HG03442 (cell line): ENCODE results near the gene CUL2.
"Not testable (repeated sequence)": the region's sequence is repeated elsewhere in the genome, so short reads cannot be mapped to it uniquely, and the experiment has no call there.

ENCODE experiments used
- ATAC-seq: cut with Tn5 transposase; IDR thresholded peaks from one replicate; pipeline ENCODE4 v1.9.1; 2021; ENCODE audit warnings: mild to moderate bottlenecking, moderate library complexity; ENCODE audit not compliant: unreplicated experiment

CUL2 gene

DNA sequence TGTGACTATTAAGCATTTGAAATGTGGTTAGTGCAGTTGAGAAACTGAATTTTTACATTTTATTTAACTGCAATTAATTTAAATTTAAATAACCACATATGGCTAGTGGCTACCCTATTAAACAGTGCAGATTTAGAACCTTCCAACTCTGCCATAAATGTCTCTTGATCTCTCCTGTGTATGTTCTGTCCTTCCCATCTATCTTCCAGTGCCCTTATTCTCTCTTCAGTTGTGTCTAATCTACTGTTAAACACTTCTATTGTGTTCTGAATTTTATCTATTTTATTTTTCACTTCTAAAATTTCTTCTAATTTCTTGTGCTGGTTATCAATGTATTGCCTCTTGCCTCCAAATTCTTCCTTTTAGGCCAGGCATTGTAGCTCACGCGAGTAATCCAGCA, 105.0 kb downstream of the CUL2 start:
- no peak for ATAC-seq

DNA sequence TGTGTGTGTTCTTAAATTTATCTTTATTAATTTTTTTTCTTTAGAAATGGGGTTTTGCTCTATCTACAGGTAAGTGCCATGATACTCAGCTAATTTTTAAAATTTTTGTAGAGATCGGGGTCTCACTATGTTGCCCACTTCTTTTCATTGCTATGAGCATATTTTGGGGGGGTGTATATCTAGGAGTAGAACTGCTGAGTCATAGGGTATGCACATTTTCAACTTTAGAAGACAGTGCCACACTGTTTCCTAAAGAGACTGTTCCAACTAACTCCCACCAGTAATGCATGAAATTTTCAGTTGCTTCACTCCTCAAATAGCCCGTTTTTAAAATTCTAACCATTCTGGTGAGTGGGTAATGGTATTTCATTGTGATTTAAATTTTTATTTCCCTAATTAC, 108.3 kb downstream of the CUL2 start:
- no peak for ATAC-seq

DNA sequence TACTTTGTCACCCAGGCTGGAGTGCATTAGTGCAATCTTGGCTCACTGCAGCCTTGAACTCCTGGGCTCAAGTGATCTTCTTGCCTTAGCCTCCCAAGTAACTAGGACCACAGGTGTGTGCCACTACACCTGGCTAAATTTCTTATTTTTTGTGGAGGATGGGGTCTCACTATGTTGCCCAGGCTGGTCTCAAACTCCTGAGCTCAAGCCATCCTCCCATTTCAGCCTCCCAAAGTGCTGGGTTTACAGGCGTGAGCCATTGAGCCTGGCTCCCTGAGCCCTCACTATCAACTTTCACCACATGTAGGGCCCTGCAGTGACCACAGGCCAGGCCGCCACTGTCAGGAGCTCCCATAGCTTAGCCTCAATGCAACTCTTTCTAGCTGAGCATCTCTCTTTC, 110.2 kb downstream of the CUL2 start:
- ATAC-seq = no peak

DNA sequence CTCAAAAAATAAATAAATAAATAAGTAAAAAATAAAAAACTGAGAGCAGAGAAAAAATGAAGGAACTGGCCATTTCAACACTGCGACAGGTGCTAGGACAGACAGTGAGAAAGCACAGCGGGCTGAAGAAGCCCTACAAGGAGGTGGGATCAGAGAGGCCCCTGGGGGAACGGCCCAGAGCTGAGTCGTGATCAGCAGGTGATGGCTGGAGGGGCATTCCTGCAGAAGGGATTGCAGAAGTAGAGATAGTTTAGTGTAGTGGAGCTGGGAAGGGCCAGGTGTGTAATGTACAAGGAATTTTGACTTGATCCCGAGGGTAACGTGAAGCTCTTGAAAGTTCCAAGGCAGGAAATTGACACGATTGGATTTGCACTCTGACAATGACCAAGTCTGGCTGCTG, 112.1 kb downstream of the CUL2 start:
- no peak for ATAC-seq

DNA sequence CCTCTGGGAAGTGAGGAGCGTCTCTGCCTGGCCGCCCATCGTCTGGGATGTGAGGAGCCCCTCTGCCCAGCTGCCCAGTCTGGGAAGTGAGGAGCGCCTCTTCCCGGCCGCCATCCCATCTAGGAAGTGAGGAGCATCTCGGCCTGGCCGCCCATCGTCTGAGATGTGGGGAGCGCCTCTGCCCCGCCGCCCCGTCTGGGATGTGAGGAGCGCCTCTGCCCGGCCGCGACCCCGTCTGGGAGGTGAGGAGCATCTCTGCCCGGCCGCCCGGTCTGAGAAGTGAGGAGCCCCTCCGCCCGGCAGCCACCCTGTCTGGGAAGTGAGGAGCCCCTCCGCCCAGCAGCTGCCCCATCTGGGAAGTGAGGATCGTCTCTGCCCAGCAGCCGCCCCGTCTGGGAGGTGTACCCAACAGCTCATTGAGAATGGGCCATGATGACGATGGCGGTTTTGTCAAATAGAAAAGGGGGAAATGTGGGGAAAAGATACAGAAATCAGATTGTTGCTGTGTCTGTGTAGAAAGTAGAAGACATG, 113.7 kb downstream of the CUL2 start:
- ATAC-seq = not testable (repeated sequence)

DNA sequence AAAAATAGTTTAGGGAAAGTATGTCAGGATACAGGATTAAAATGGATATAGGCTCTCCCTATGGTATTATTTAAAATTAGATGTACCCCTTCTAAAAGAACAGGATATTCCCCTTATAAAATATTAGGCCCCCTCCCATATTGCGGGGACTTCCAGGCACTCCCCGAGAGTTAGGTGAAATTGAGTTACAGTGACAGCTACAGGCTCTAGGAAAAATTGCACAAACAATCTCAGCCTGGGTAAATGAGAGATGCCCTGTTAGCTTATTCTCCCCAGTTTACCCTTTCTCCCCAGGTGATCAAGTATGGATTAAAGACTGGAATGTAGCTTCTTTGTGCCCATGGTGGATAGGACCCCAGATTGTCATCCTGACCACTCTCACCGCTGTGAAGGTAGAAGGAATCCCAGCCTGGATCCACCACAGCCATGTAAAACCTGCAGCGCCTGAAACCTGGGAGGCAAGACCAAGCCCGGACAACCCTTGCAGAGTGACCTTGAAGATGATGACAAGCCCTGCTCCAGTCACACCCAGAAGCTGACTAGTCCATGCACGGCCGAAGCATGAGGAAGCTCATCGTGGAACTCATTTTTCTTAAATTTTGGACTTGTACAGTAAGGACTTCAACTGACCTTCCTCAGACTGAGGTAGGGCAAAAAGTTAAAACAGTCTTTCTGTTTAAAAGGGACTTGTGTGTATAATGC, 115.6 kb downstream of the CUL2 start:
- not testable (repeated sequence) for ATAC-seq

DNA sequence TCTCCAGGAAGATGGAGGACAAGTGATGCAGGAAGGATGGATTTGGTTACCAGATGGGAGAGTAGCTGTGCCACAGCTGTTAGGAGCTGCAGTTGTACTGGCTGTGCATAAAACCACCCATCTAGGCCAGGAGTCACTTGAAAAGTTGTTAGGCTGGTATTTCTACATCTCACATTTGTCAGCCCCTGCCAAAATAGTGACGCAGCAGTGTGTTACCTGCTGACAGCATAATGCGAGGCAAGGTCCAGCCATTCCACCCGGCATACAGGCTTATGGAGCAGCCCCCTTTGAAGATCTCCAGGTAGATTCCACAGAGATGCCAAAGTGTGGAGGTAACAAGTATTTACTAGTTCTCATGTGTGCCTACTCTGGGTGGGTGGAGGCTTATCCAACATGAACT, 116.4 kb downstream of the CUL2 start:
- ATAC-seq = not testable (repeated sequence)

DNA sequence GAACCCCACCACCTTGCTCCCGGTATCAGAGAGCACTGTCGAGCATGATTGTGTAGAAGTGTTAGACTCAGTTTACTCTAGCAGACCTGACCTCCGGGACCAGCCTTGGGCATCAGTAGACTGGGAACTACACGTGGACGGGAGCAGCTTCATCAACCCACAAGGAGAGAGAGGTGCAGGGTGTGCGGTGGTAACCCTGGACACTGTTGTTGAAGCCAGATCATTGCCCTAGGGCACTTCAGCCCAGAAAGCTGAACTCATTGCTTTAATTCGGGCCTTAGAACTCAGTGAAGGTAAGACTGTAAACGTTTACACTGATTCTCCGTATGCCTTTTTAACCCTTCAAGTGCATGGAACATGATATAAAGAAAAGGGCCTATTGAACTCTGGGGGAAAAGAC, 117.0 kb downstream of the CUL2 start:
- ATAC-seq = not testable (repeated sequence)

DNA sequence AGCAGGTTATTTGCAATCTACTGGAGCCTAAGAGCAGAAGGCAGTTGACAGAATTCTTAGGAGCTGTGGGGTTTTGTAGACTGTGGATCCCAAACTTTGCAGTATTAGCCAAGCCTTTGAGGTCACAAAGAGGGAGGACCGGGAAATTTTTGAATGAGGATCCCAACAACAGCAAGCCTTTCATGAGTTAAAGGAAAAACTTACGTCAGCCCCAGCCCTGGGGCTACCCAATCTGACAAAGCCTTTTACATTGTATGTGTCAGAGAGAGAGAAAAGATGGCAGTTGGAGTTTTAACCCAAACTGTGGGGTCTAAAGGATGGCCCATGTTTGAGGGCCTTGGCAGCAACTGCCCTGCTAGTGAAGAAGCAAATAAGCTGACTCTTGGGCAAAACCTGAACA, 117.5 kb downstream of the CUL2 start:
- ATAC-seq = not testable (repeated sequence)

DNA sequence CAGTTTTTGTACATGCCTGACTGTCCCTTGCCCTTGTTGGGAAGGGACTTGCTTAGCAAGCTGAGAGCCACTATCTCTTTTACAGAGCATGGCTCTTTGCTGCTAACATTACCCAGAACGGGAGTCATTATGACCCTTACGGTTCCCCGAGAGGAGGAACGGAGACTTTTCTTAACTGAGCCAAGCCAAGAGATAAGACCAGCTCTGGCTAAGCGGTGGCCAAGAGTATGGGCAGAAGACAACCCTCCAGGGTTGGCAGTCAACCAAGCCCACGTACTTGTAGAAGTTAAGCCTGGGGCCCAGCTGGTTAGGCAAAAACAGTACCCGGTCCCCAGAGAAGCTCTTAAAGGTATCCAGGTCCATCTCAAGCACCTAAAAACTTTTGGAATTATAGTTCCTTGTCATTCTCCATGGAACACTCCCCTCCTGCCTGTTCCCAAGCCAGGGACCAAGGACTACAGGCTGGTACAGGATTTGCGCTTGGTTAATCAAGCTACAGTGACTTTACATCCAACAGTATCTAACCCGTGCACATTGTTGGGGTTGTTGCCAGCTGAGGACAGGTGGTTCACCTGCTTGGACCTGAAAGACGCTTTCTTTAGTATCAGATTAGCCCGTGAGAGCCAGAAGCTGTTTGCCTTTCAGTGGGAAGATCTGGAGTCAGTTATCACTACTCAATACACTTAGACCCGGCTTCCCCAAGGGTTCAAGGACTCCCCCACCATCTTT, 118.4 kb downstream of the CUL2 start:
- not testable (repeated sequence) for ATAC-seq

DNA sequence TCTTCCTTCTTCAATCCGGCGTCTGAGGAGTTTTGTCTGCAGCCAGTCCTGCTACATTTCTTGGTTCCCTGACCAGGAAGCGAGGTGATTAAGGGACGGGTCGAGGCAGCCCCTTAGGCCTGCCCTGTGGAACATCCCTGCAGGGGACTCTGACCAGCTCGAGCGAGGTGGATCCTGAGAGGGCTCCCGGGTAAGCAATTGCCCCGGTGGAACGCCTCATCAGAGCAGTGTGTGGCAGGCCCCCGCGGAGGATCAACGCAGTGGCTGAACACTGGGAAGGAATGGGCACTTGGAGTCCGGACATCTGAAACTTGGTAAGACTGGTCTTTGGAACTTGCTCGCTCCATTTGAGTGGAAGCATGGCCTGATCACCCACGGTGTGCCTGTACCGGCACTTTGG, 121.0 kb downstream of the CUL2 start:
- ATAC-seq = no peak

DNA sequence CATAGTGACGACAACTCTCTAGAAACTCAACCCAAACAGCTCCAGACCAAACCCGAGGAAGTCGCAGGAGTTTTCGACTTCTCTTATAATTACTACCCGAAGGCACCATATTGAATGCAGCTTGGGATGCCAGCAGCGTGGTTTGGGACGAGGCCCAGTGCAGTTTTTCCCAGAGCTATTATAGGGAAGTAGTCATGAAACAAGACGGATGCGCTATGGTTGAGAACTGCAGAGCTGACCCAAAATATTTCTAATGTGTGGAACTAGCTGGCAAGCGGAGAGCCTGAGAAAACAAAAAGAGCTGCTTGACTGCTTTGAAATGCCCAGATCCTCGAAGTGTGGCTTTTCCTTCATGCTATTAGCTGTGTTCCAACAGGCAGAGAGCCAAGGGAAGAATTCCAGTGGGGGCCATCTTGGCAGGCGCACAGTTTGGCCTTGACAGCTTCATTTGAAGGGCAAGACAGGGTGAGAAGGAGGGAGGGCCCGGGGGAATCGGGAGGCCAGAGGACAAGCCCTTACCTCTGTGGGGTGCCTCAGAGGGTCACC, 122.7 kb downstream of the CUL2 start:
- no peak for ATAC-seq

DNA sequence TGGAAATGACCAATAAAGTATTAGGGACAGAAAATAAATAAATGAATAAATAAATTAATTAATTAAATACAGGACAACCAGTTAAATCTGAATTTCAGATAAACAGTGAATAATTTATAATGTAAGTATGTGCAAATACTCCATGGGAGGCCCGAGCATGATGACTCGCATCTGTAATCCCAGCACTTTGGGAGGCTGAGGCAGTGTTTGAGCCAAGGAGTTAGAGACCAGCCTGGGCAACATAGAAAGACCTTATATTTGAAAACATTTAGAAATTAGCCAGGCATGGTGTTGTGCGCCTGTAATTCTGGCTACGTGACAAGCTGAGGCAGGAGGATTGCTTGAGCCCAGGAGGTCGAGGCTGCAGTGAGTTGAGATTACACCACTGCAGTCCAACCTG, 123.7 kb downstream of the CUL2 start:
- ATAC-seq = no peak

DNA sequence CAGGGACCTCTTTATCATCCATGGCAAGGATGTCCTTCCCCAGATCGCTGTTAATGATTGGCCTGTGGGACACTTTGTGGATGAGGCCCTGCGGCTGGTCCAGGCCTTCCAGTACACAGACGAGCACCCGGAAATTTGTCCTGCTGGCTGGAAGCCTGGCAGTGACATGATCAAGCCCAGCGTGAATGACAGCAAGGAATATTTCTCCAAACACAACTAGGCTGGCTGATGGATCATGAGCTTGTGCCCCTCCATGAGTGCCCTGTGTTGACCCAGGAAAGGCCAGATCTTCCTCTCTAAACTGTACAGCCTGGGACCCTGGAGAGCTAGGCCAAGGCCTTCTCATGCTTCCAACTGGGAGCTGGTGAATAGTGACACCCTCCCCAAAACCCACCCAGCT, 124.1 kb downstream of the CUL2 start:
- ATAC-seq = no peak

DNA sequence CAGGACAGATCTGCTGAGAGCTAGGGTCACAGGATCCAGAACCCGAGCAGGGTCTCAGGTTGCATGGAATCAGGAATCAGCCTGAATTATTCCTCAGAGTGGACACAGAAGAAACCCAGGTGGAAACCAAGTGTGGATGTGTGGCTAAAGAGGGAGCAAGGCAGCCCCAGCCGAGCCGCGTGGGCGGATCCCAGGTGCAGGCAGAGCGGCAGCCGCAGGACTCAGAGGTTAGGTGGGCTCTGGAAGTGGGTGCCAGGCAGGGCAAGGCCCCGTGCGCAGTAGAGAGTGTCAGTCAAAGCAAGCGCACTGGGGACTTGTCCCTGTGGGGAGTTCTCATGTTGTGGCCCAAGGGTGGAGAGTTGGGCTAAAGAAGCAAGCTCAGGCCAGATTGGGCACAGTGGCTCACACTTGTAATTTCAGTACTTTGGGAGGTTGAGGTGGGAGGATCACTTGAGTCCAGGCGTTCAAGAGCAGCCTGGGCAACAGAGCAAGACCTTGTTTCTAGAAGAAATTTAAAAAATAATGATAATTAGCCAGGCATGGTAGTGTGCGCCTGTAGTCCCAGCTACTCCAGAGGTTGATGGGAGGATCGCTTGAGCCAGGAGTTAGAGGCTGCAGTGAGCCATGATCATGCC, 125.9 kb downstream of the CUL2 start:
- ATAC-seq = no peak

DNA sequence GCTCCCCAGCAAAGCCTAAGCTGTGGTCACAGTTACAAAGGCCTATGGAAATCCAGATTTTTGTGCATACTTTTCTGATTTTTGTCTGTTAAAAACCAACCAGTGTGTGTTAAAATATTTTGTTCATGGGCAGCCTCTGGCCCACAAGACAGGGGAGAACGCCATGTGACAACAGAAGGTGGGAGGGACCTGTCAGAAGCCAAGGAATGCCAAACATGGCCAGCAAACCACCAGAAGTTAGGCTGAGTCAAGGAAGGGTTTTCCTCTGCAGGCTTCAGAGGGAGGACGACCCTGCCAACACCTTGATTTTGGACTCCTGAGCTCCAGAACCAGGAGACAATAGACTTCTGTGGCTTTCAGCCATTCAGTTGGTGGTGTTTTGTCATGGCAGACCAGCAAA, 127.3 kb downstream of the CUL2 start:
- no peak for ATAC-seq

DNA sequence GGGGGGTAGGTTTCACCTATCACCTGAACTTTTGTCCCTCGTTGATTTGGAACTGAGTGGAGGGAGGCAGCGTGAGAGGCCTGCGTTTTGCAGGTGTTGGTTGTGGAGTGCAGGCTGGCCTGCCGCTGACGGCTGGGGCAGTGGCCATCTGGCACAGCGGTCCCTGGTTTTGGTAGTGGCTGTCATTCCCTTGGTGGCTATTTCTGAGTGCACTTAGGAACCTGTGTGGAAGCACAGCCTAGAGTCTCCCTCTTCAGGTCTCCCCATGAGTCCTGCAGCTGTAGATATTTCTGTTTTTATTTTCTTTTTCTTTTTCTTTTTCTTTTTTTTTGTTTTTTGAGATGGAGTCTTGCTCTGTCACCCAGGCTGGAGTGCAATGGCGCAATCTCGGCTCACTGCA, 129.2 kb downstream of the CUL2 start:
- ATAC-seq = no peak

DNA sequence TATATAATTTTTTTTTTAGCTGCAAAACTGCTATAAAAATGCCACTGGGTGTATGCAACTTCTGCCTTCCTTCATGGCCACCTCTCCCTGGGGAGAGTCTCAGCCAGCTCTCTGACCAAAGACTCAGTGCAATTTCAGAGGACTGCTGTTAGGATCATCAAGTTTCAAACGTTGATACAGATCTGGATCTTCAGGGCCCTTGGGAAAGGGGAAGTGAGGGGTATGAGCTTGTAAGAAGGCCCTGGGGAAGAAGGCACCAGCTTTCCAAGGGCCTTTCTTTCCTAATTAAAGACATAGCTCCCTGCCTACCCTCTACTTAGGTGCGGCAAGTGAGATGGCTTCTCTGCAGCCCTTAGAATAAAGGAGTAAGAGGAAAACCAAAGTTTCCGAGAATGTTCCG, 130.4 kb downstream of the CUL2 start:
- no peak for ATAC-seq

DNA sequence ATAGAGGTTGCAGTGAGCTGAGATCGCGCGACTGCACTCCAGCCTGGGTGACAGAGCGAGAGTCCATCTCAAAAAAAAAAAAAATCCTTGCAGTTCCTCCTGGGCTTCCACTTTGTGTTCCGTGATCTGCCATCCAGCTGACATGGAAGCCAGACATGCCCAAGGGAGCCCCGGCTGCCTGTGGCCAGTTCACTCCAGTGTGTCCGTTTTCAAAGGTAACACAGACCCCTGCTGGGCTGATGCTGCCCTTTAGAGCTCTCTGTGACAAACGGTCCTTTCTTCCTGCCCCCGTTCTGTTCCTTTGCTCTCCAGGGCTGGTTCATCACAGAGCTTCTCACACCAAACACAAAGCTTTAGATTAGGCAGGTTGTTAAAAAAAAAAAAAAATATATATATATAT, 130.8 kb downstream of the CUL2 start:
- no peak for ATAC-seq
